ENCODE results near the gene SFXN5.

The SFXN5 gene

DNA sequence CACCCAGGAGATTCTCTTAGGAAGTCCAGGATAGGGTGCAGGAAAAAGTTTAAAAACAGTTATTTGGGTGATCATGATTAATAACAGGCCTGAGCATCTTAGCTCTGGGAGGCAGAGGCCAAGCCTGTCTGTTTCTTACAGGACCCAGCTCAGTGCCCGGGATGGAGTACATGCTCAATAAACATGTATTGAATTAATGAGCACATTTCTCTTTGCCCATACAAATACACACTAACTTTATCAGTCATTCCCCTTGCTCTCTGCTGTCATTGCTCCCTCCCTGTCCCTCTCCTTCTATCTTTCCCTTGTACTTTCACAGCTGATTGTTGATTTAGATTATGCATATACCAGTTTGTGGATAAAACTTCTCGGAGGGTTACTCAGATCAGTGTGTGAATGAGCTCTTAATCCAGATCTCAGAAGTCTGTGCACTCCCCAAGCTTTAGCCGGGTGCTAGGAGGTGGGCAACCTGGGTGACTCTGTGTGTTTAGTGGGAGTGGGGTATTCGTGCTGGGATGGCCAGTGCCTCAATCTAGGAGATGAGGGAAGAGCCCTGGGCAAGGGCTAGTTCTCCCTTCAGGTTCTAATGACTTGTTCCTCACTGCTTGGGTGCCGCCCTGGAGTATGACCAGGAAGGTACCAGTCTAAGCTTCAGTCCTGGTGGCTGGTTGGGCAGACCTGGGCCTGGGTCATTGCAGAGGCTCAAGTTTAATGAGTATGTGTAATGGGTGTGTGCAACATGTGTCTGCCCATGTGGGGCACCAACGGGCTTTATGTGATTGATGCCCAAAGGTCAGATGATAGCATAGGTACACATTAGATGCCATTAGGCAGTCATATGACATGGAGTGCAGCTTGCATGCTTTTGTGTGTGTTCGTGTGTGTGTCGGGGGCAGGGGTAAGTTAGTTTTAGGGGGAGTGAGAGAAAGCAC, 143.6 kb downstream of the SFXN5 start:
- in situ Hi-C loops (cut with MboI; ENCODE audit: low sequenced_read_pairs) = no loop called here

DNA sequence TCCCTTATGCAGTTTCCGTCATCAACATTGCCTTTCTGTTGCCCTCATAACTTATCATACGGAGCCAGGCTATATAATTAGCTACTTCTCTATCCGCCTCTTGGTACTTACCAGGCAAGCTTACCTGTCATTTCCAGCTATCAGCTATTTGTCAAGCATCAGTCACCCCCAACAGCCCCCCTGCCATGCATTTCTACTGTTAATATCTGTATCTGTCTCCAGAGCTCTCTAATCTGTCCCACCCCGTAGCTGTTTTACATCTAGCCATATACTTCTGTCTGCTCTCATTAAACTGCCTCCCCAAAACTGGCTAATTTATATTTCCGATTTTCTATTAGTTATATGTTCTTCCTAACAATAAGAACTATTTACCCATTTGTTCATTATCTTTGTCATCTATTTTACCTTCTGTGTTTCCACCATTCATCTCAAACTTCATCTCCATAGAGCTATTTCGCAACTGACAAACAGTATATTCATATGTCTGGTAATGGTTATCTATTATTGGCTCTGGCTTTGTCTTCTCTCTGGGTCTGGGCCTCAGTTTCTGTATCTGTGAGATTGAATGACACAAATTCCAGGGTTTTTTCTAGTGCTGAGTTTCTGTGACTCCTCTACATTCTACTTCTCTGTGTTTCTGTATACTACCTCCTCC, 144.6 kb downstream of the SFXN5 start:
- in situ Hi-C loops (cut with MboI; ENCODE audit: low sequenced_read_pairs) = no loop called here

DNA sequence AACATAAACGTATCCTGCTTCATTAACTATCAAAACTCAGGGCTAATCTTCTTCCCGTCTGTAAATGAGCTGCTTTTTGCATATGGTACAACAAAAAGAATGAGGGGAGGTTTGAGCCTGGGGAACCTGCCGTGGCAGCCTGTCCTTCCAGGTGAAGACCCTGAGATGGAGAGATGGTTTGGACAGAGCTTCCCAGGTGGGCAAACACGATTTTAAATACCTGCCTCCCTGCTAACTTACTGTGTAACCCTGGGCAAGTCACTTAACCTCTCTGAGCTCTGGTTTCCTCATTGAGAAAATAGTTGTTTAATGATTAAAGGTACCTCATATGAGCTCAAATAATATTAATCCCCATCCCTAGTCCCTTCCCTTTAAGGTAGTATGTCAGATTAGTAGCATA, 145.1 kb downstream of the SFXN5 start:
- in situ Hi-C loops (cut with MboI; ENCODE audit: low sequenced_read_pairs) = no loop called here

DNA sequence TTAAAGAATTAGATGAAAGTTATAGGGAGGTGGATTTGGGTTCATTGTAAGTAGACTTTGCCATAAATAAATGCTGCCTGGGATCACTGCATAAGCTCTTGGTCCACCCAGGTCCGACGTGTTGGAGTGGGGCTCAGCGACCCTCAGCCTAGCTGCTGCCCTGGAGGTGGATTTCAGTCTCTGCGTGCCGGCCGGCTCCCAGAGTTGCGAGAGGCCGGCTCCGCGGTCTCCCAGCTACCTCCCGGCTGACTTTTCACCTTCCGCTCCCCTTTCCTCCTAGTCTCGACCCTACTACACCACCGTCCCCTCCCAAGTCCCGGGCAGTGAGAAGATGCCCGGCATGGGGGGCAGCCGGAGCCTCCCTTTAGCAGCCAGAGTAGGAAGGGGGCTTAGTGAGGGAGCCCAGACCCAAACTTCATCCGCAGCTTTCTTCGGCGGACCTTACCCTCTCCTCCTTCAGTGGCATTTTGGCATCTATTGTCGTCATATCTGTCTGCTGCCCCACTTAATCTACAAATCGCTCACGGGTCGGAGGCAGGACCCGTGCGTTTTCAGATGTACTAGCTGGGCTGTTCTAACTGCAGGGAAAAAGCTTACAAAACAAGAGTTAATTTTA, 146.1 kb downstream of the SFXN5 start:
- in situ Hi-C loops (cut with MboI; ENCODE audit: low sequenced_read_pairs) = no loop called here

DNA sequence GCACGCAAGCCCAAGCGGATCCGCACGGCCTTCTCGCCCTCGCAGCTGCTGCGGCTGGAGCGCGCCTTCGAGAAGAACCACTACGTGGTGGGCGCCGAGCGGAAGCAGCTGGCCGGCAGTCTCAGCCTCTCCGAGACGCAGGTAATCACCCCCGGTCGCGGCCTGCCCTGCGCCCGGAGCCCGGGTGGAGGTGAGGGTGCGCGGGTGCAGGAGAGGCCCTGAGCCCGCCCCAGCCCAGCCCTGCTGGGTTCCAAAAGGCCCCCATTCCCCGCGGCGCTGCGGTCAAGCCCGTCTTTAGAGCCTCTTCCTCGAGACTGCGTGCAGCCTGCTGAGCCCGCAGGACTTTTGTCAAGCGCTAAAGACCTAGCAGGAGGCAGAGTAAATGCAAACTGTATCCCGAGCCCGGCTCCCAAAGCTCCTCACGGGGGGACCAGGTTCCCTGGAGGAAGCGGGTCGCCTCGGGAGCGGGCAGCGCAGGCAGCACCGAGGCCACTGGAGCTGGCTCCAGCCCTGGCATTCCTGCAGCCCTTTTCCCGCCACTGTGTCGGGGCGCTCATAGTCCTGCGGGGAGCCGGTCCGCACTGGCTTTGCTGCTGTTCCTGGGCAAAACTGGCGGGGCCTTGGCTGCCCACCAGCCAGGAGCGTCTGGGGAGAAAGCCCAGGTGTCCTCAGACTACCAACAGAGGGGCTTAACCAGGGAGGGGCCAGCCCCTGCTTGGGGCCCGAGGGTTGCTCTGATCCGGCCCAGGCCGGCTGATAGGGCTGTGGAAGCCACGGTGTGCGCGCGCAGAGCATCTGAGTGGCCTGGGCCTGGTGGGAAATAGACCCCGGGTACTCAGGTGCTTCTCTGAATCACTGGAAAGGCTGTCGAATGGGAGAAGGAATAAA, 146.9 kb downstream of the SFXN5 start:
- in situ Hi-C loops (cut with MboI; ENCODE audit: low sequenced_read_pairs) = no loop called here

DNA sequence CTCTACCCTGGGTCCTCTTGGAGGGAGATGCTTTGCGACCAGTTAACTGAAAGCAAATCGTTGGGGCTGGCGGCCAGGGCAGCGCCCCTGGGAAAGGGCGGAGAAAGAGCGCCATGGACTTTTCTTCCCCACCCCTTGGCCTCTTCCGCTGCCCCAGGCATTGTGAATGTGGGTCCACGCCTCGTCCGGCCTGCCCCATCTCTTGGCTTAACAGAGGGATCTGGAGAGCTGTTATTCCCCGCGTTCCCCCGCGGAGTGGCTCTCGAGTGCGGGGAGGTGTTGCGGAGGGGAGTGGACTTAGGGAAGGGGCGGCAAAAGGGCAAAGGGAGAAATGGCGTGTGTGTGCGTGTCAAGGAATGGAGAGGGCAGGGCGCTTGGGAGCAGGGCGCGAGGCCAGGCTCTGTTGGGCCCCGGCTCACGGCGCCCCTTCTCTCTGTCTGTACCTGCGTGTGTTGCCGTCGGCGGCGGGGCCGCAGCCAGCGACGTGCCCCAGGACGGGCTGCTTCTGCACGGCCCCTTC, 147.6 kb downstream of the SFXN5 start:
- in situ Hi-C loops (cut with MboI; ENCODE audit: low sequenced_read_pairs) = no loop called here

DNA sequence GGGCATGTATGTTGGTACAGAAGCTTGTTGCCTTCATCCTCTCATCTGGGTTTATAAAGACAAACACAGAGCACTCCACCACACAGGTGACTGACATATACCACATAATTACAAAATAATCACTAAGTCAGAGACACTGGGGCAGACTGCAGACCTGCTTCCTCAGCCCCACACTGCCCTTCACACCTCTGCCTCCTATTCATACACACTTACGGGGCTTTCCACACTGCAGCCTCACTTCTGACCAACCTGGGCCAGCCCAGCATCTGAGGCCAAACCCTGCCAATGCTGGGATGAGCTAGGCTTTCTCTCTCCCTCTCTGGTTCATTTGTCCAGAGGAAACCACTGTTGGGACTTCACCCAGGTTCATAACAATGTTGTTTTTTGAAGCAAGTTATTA, 149.7 kb downstream of the SFXN5 start:
- in situ Hi-C loops (cut with MboI; ENCODE audit: low sequenced_read_pairs) = no loop called here

DNA sequence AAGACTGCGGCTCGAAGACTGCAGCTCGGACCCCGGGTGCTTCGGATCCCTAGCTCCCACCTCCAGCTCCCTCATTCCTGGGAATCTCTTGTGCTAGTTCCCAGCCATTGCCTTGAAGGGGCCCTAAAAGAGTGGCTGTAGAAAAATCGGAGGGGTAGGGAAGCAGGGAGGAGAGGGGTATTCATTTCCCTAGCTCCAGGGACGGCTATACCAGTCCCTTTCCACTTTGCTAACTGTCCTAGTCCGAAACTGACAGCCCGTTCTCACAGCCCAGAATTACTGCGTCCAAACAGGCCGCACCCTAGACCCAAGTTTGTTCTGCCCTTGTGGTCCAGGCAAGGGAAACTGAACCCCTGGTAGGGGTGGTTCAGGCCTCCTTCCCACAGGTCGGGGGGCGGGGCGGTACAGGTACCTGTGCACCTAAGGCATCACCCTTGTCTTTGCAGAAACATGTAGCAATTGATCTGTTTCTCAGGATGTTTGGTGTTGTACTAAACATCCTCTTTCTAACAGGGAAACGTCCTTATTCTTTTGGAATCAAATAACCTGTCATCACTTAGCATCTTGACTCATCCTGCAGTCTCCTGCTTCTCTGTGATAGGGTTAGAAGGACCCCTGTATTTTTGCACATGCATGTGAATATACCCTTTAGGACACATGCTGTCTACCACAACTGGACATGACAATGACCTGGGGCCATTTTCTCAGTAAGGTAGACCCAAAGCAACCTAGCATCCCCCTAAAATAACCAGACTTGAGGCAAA, 150.2 kb downstream of the SFXN5 start:
- in situ Hi-C loops (cut with MboI; ENCODE audit: low sequenced_read_pairs) = no loop called here

DNA sequence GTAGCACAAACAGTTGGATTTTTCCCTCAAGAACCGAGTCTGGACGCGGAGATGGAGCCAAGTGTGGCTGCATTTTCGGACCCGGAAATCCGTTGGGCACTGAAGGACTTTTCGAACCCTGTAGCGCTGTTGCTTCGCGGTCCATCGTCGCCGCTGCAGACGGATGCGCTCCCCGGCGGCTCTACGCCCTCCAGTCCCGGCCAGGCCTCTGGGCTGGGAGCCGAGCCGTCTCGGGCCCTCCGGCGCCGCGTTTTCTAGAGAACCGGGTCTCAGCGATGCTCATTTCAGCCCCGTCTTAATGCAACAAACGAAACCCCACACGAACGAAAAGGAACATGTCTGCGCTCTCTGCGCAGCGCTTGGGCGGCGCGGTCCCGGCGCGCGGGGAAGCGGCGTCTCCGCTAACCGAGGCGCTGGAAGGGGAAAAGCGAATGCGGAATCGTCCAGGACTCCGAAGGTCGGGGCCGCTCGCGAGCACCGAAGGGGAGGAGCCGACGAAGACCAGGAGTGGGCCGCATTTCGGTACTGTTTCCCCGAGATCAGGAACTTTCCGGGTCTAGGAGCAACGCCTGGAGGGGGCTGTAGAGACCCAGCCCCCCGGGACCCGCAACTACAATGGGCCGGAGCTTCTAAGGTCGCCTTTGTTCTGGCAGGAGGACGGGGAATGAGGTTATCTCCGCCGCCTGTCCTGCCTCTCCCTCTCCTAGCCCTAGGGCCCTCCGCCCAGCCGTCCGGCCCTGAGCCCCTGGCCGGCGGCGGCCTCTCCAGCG, 151.0 kb downstream of the SFXN5 start:
- in situ Hi-C loops (cut with MboI; ENCODE audit: low sequenced_read_pairs) = no loop called here

DNA sequence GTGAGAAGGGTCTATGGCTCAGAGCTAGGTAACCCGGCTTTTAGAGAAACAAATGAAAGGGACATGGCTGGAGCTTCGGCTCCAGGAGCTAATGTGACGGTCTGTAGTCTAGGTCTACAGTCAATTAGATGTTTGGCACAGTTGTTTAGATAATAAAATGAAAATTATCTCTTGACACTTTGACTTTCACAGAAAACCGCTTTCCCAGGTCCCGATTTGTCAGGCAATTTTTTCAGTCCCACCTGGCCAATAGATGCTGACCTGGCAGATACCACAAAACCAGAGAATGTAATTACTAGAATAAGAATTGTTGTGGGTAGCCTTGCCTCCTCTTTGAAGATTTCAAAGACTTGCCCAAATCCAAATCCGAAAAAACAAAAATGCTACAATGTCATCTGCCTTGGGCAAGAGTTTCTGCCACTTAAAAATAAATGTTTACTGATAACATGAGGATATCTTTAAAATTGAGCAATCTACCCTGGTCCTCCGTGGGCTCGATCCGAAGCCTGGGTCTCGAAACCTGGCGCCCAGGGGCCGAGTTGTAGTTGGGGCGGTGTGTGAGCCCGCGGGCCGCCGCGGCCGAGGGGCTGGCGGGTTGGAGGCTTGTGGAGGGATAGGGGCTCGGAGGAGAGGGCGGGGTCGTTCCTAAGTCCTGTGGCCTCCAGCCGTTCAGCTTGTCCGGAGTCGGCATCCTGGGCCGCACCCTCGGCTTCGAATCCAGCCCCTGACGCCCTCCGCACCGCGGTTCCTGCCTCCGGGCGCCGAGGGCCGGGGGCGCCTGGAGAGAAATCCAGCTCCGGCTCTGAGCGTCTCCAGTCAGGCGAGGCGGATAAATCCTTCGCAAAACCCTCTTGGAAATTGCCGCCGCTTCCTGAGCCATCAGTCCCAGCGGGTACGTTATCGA, 151.8 kb downstream of the SFXN5 start:
- in situ Hi-C loops (cut with MboI; ENCODE audit: low sequenced_read_pairs) = no loop called here

DNA sequence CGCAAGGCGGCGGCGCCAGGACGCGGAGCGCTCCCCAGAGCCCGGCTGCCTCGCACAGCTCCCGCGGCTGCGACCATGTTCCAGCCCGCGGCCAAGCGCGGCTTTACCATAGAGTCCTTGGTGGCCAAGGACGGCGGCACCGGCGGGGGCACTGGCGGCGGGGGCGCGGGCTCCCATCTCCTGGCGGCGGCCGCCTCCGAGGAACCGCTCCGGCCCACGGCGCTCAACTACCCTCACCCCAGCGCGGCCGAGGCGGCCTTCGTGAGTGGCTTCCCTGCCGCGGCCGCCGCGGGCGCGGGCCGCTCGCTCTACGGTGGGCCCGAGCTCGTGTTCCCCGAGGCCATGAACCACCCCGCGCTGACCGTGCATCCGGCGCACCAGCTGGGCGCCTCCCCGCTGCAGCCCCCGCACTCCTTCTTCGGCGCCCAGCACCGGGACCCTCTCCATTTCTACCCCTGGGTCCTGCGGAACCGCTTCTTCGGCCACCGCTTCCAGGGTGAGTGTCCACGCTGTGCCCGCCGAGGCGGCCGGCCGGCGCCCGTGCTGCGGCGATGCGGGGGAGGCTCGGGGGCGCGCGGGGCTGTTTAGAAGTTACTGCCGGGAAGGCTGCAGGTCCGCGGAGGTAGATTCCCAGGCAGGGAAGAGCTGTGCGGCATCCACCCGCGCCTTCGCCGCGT, 153.5 kb downstream of the SFXN5 start:
- in situ Hi-C loops (cut with MboI; ENCODE audit: low sequenced_read_pairs) = no loop called here

DNA sequence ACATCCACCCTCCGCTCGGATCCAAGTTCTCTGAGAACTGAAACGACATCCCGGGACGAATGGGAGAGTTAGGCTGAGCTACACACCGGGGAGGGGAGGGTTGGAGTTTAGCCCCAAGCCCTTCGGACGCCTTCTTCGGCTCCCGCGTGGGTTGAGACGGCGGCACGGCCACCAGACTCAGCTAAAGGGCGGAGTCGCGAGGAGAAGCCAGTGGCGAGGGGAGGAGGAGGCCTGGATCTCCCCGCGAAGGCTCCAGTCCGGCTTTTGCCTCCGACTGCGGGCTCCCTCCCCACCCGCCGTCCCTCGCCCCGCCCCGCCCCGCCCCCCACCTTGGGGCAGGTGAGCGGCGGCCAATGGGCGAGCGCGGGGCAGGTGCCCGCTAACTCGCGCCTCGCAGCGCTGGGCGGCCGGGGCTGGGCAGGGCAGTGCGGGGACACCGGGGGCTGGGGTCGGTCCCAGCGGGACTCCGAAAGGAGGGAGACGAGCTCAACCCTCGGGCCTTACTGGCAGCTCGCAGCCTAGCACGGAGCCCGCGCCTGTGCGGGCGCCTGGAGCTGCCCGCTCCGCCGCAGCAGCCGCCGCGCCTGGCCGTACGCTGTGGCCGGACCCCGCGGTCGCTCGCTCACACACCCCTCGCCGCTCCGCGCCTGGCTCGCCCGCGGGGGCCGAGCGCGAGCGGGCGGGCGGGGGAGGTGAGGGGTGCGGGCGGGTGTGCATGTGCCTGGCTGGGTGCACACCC, 154.2 kb downstream of the SFXN5 start, which contains the start of gene EMX1:
Gene EMX1, plus strand, starts transcription at position 382 of the 739 bp plus-strand sequence. Its CDS starts 334 bp downstream, at position 716.
- in situ Hi-C loops (cut with MboI; ENCODE audit: low sequenced_read_pairs) = no loop called here

DNA sequence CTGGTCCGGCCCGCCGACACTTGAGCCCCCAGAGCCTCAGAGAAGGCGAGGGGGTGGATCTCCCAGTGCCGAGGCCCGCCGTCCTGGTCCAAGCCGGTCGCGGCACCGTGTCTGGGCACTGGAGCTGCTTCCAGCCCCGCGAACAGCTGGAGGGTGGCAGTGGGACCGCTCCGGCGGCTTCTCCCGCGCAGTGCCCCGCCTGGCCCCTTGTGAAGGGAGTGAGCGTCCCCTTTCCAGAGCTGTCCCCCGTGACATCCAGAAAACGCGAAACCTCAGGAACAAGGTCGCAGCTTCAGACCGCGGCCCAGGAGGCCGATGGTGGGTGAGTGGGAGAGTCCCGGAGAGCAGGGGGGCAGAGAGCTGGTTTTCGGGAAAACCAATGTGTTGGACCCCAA, 154.8 kb downstream of the SFXN5 start:
- in situ Hi-C loops (cut with MboI; ENCODE audit: low sequenced_read_pairs) = no loop called here

DNA sequence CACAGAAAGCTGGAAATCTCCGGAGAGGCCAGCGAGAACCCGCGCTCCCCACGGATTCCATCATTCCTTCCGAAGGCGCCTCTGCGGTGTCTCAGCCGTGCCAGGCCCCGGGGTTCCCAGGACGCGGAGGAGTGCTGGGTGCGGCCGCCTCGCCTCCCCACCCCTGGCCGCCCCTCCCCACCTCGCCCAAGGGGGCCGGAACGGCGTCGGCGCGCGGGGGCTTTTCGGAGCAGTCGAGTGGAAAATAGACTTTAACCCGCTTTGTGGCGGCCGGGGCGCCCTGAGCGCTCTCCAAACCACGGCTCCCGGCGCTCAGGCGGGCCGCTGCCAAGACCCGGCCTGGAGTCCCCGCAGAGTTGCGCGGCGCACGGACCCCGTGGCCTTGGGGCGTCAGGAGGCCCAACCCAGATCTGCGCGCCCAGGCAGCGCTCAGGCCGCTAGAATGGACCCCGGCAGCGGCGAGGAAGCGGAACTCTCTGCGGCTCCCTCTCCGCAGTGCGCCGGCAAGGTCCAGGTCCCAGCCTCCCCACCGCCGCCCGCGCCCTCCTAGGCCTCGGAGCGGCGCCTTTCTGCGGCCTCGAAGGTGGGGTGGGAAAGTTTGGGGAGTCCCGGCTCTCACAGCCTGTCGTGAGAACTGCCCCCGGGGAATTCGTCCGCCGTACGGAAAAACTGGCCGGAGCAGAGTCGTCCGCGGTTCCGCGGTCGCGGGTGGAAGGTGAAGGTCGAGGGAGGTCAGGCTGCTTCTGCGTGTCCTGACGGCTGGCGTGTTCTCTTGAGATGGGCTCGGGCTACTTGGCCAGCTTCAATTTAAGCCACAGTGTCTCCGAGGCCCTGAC, 155.4 kb downstream of the SFXN5 start:
- in situ Hi-C loops (cut with MboI; ENCODE audit: low sequenced_read_pairs) = no loop called here

DNA sequence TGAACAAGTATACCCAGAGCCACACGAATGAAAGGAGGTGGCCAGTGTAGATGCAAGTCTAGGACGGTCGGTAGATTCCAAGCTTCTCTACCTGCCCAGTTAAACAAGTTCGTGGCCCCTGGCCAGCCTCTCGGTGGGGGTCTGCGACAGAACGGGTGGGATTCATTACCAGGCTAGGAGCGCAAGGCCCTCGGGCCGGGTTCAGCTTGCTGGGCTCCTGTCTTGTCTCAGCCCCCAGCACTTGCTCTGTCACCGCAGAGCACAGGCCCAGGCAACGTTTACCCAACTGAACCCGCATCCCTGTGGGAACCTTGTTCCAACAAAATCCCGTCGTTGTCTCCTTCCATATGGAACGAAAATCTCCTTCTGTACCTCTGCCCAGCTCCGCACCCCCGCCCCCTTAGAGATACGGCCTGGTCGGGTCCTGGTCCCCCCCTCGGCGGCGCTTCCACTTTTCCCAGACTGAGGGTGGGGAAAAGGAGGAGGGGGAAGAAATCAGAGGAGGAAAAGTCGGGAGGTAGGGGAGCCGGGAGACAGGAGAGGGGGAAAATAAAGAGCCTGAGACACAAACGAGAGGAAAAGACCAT, 156.1 kb downstream of the SFXN5 start:
- in situ Hi-C loops (cut with MboI; ENCODE audit: low sequenced_read_pairs) = no loop called here
